Caki2 (cell line): ENCODE data around the gene UBALD2. TPM values are rescaled to one million over a fixed set of nuclear protein-coding genes. Genes with fewer than 3 reads are reported as not detected.

Experiments used
- DNase-seq: peaks from one replicate; pipeline ENCODE4 v3.0.0-alpha.2; 2015; ENCODE audit warnings: low read depth
- in situ Hi-C: cut with HindIII; loops from 2 replicates; pipeline ENCODE4 v1.10.0; 2016; ENCODE audit warnings: low sequenced_read_pairs, low pct_unique_long_range_greater_than_20kb, mixed read lengths
- total RNA-seq: library from RNA; depleted of rRNA; stranded (reverse); fragments of >200 nt; shearing (Covaris generic); gene quantifications from 2 replicates; pipeline ENCODE4 v1.2.3, GENCODE V29; 2014; ENCODE audit warnings: low replicate concordance

Gene UBALD2
- total RNA-seq, 1 experiment from 2014 or later: 4.8 TPM

- in situ Hi-C loops: no loop called here
- DNase-seq: no peak
Measured at GRCh38 chr17:76272541-76273444, 7.6 kb downstream of the UBALD2 start.

GRCh38 chr17:76273445-76274111 is 8.4 kb downstream of the UBALD2 start:
- in situ Hi-C loops: no loop called here
- no peak for DNase-seq

- DNase-seq: no peak
- in situ Hi-C loops: no loop called here
Measured at GRCh38 chr17:76274112-76274956, 9.2 kb downstream of the UBALD2 start.

- DNase-seq: no peak
- in situ Hi-C loops: no loop called here
Measured at GRCh38 chr17:76275382-76276068, 10.4 kb downstream of the UBALD2 start.

GRCh38 chr17:76276069-76276431 is 10.9 kb downstream of the UBALD2 start:
- no peak for DNase-seq
- in situ Hi-C loops: no loop called here

GRCh38 chr17:76276461-76277299 is 11.5 kb downstream of the UBALD2 start:
- in situ Hi-C loops: no loop called here
- DNase-seq: no peak

DNA sequence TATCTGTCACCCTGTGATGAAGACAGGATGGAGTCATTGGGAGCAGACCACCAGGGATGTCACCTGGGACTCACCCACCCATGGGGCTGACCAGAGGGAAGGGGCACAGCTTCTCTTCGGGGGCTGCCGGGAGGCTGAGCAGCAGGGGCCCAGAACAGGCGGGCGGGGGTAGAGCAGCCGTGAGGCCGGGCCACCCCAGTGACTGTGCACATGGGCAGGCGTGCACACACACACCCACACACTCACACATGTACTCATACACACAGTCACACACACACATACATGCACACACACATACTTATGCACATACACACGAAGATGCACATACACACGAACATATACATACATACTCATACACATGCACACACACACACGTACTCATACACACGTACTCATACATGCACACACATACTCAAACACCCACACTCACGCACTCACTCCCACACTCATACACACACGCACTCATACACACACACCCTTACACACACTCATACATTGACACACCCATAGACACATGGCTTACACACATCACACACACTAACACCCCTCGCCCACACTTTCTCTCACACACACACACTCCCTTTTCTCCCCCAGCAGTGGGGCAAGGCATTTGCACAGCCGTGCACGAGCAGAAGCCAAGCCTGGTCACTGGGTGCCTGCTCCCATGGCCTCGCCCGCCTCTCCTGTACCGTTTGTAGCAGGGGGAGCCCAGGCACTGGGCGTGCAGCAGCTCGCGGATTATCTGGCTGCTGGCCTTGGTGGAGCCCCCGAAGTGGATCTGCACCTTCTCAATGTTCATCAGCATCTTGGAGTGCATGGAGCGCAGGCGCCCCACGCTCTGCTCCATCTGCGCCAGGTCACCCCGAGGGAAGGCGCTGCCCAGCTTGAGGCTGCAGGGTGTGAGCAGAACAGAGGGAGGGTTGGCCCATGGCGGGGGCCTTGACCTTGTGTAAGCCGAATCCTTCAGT is 12.4 kb downstream of the UBALD2 start:
- no peak for DNase-seq
- in situ Hi-C loops: no loop called here

- in situ Hi-C loops: no loop called here
- no peak for DNase-seq
Measured at GRCh38 chr17:76278268-76278908, 13.2 kb downstream of the UBALD2 start.

- DNase-seq: peak; percentile 68
- in situ Hi-C loops: no loop called here
Measured at GRCh38 chr17:76278952-76279741, 14.0 kb downstream of the UBALD2 start.

DNA sequence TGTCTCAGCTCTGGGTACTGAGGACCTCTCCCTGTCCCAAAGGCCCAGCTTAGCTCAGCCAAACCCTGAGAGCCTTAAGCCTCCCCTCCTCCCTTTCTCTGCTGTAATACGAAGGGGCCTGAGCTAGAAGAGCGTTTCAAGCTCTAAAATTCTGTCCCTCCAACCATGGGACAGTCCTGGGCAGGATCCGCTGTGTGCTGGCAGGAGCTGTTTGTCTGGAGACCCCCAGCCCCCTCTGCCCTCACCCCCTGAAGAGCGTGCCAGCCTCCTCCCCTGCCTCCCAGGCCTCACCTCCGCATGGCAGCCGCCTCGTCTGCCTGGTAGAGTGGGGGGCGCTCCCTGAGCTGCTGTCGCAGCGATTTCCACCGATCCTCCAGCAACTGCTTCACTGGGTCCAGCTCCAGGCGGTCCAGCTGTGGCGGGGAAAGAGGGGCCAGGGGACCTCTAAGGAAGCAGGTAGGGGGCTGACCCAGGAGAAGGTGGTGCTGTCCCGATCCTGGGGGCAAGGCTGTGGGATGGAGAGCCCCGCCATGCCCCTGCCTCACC is 14.7 kb downstream of the UBALD2 start:
- in situ Hi-C loops: no loop called here
- no peak for DNase-seq

DNA sequence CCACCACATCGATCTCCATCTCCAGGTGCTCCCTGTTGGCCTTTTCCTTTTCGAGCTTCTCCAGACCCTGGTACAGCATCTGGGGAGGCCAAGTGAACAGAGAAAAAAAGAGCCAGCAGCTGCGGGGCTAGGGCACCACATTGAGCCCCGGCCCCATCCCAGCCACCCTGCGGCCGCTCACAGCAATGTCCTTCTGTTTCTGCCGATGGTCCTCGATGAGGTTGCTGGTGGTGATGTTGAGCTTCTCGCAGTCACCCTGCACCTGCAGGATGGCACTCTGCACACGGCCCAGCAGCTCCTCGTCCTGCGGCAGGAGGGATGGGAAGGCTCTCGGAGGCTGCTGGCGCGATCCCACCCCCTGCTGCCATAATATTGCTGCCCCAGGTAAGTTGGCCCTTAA is 15.5 kb downstream of the UBALD2 start:
- in situ Hi-C loops: no loop called here
- DNase-seq: no peak

DNA sequence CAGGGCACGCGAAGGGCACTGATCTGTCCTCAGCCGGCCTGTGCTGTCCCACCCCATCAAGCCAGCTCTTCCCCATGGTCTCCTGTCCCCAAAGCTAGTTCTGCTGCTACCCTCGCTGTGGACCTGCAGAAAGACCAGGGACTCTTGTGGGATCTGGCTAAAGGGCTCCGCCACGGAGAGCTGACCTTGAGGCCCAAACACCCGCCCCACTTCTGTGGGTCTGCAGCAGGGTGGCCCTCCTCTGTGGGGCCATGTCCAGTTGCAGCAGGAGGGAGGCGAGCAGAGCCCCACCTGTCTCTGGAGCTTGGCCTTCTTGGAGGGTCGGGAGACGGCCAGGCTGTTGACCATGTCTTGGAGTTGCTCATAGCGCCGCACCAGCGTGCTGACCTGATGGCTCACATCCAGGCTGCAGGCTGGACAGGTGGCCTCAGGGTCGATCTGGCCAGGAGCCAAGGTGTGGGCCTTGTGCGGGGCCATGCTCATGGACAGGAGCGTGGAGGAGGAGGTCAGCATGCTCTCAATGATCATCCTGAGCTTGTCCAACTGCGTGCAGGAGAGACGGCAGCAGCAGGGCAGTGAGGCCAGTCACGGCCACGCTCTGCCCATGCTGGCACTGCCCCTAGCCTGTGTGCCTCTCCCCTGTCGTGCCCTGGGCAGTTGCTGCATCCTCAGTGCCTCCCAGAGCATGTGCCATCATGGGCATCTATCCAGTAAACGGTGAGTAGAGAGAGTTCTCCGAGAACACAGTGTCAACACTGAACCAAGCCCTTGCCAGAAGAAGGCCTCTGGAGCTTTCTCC is 16.6 kb downstream of the UBALD2 start:
- in situ Hi-C loops: no loop called here
- no peak for DNase-seq

- DNase-seq: no peak
- in situ Hi-C loops: no loop called here
Measured at GRCh38 chr17:76292567-76292966, 27.4 kb downstream of the UBALD2 start.

DNA sequence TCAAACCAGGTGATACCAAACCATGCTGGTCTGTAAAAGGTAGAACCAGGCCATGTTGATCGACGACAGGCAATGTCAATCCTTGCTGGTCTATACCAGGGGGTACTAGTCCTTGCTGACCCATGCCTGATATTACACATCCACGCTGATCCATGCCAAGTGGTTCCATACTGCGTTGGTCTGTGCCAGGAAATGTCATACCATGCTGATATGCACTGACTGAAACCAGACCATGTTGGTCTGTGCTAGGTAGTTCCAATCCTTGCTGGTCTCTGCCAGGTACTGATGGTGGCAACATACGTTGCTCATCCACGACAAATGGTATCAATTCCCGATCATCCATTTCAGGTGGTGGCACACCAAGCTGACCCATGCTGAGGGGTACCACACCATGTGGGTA is 28.0 kb downstream of the UBALD2 start:
- in situ Hi-C loops: no loop called here

More for the DNA sequence above, 28.0 kb downstream of the UBALD2 start:
- no peak for DNase-seq
